ENCODE data around the gene SULT1C4.

DNA sequence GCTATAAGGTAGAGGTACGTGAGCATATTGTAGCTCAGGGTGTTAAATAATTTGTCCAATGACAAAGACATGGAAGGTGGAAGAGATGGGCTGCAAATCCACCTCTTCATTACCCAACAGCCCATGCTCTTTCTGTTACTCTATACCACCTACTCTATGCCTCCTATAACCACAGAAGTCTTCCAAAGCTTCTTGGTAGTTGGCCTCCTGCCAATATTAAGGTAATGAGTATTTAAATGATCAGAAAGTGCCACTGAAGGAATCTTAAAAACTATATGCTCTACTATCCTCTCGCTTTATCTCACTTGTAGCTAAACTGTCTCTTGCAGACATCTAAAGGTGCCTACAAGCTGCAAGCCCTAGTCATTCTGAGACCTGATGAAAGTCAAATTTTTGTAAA is 48.0 kb upstream of the SULT1C4 start:
- TF ChIP-seq CTCF (conservative IDR thresholded peaks at IDR 0.05; ENCODE audit: low read depth, low read length) (no peak), EZH2 (IDR thresholded peaks at IDR 0.05; ENCODE audit: borderline replicate concordance, low read depth, low read length, poor library complexity, severe bottlenecking) (no peak)

Data from A673 (cell line).